Ovary (tissue), 3 donors: Measurements from ENCODE around the gene RPTOR.

Experiments
- CTCF ChIP-seq, 3 donors: fragments of 450-650 bp in 2 of 3; fragments of 200-600 bp in 1 of 3; IDR thresholded peaks; one replicate each; pipeline versions ENCODE4 v1.5.1 to v1.8.0; 2016 to 2022; ENCODE audit warnings: antibody characterized with exemption in 3 of 3, mild to moderate bottlenecking in 1 of 3
- EP300 ChIP-seq: sonication (generic); formaldehyde crosslinking; IDR thresholded peaks from one replicate; pipeline ENCODE4 v1.6.1; 2017; ENCODE audit warnings: antibody characterized with exemption
- donor health status: DM: no; HTN: no; CAD: no.

GRCh38 chr17:80689129-80689619, 144.5 kb downstream of the RPTOR start:
- no peak for TF ChIP-seq EP300
- no peak for TF ChIP-seq CTCF (IDR thresholded peaks at IDR 0.05)
